Measurements from ENCODE around the gene CLECL1. TPM values are rescaled to one million over a fixed set of nuclear protein-coding genes. Genes with fewer than 3 reads are reported as not detected.

The CLECL1 gene
- total RNA-seq = not detected in 2 replicates

DNA sequence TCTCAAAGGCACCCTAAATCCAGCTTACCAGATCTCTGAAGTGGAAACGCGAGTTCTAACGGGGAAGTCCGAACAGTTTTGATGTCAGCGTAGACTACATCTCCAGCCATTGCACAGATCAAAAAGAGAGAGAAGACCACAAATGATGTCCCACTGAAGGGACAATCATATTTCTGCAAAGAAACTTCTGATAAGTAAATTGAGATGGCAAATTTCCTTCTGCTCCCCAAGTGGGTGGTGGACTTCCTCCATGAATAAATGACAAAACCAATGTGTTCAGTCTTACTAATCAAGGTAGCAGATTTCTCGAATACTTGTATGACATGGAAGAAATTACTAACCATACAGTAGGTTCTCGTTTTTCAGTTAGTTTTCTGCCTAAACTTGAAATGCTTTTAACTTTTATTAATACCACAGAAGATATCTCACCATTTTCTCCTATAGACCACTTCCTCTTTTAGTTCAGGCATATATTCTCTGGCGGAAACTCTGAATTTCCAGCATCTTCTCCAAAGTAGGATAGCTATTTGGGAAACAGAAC, at the start of gene CLECL1:
Gene CLECL1, minus strand, starts transcription at position 177 of the 541 bp plus-strand sequence.

DNA sequence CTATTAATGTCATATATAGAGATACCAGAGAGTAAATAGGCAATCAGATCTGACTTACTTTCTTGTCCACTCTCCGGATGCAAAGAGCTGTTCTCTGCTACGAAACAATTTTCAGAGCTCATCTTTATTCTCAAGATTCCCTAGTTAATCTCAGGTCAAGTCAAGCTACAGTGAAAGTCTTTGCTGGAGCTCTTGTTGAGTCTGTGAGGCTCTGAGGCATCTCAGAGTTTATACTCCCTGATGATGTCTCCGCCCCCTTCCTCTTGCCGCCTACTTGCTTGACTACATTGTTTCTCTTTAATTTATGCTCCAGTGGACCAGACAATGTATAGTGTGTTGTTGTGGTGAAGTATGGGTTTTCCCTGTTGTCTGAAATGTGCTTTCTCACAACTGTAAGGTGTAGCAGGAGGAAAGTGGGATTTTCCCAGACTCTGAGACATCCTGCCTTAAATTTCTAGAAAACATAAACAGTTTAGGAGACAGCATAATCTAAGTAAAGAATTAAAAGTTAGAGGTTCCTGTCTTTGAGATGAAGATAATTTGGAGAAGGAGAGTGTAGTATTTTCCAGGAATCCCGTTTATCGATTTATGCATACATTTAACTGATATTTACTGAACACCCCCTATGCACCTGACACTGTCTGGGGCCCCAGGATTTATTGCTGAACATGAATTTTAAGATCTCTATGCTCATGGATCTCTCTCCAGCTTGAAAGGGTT, 28.0 kb upstream of the CLECL1 start, which contains the start of gene CD69:
Gene CD69, minus strand, starts transcription at position 203 of the 720 bp plus-strand sequence. Its CDS starts 81 bp downstream, at position 122.

Other genes starting within 250 kb of the CLECL1 start
- not detected in 2 replicates for gene KLRB1, start 125.2 kb downstream of the CLECL1 start, total RNA-seq
- gene CLEC2D, start 63.4 kb downstream of the CLECL1 start, total RNA-seq = 0.98 and 2.0 TPM in 2 replicates
- 1.3 and 1.8 TPM in 2 replicates for gene CD69, start 27.8 kb upstream of the CLECL1 start, total RNA-seq
- gene KLRF1, start 94.4 kb upstream of the CLECL1 start, total RNA-seq = 0.33 TPM in 1 of 2 replicates, not detected in the other
- gene CLEC2B, start 136.3 kb upstream of the CLECL1 start, total RNA-seq = 10.5 and 20.3 TPM in 2 replicates
- gene KLRF2, start 148.4 kb upstream of the CLECL1 start, total RNA-seq = not detected in 2 replicates
- not detected in 2 replicates for gene CLEC2A, start 199.3 kb upstream of the CLECL1 start, total RNA-seq
- gene CLEC12A, start 238.3 kb upstream of the CLECL1 start, total RNA-seq = not detected in 2 replicates

Measured in vein endothelial cell (primary cell).